GM19193 (cell line): ENCODE results near the gene ELF2.

ENCODE experiments used
- POLR2A ChIP-seq: IDR thresholded peaks from 4 replicates; pipeline ENCODE4 v1.6.1; 2011; ENCODE audit not compliant: insufficient read depth, insufficient read length; ENCODE audit errors: extremely low read depth

The ELF2 gene

DNA sequence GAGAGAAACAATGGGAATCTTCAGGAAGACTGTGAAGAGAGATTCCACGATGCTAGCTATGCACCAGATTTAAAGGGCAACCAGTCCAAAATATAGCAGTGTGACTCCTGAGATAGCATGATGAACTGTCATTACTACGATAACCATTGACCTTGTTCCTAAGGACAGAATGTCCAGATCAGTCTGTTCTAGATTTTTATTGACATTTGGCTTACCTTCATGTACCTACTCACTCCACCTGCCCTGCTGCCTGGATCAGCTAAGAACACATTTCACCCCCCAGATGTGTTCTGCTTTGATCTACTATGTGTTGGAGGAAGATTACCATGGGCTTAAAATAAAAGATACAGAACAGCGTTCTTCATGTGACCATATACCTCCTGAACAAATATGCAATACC, 50.1 kb downstream of the ELF2 start:
- TF ChIP-seq POLR2A, result no peak

- TF ChIP-seq POLR2A, result no peak
Measured at GRCh38 chr4:139123910-139124309, 53.1 kb downstream of the ELF2 start.

- no peak for TF ChIP-seq POLR2A
Measured at GRCh38 chr4:139118365-139118764, 58.7 kb downstream of the ELF2 start.

- no peak for TF ChIP-seq POLR2A
Measured at GRCh38 chr4:139115226-139115625, 61.8 kb downstream of the ELF2 start.

GRCh38 chr4:139112650-139113049, 64.4 kb downstream of the ELF2 start:
- no peak for TF ChIP-seq POLR2A

DNA sequence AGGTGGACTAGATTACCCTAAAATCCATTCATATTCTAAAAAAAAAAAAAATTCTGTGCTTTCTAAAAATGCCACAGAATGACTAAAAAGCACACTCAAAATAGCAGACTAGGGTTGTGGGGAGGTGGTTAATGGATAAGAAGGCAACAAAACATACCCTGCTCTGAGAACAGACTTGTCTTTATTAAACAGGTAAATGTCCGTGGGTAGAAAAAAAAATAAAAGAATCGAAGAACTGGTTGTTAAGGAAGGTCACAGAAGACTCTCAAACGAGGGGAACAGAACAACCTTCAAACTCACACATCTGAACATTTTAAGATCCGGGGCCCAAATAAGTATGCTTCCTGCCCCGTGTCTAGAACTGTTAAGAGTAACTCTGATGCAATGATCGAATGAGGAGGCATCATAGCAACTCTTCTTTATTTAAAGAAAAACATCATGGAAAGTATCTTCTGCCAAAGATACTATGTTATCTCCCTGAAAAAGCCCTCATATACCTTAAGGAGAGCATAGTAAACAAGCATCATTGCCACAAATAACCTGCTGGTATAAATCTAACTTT, 68.4 kb downstream of the ELF2 start:
- TF ChIP-seq POLR2A, result no peak

GRCh38 chr4:139099366-139099982, 77.5 kb downstream of the ELF2 start:
- TF ChIP-seq POLR2A, result no peak

GRCh38 chr4:139092271-139092670, 84.7 kb downstream of the ELF2 start:
- no peak for TF ChIP-seq POLR2A

DNA sequence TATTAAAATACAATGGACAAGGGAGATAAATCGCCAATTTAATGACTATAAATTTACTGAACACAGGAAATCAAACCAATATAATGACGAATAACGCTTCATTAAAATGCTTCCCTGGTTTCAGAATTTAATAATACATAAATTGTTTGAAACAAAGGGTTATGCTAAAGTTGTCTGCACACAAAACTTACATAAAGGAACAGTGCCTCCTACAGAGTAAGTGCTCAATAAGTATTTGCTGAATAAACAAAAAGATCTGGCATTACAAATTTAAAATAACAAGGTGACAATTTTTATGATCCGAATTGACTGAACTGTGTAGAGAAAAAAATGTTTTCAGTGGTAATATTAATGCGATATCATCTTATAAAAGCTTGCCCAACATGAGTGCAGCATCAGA, 91.9 kb downstream of the ELF2 start:
- no peak for TF ChIP-seq POLR2A

- no peak for TF ChIP-seq POLR2A
Measured at GRCh38 chr4:139084804-139085093, 92.3 kb downstream of the ELF2 start.

GRCh38 chr4:139083956-139084803, 92.8 kb downstream of the ELF2 start:
- TF ChIP-seq POLR2A, result peak; percentile 71

DNA sequence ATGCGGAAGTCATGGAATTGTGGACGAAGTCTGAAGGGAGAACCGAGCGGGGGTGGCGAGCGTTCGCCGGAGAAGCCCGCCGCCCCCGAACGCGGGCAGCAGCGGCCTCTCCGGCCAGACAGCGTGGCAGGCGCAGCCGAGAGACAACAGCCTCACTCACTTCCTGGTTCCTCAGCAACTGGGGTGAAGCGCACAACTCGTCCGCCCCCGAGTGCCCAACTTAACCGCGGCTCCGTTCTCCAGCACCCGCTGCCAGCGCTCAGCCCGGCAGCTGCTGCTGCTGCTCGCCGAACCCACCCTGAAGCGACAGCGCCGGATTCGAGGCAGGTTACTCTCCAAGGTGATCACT, 93.4 kb downstream of the ELF2 start:
- TF ChIP-seq POLR2A, result no peak

GRCh38 chr4:139082750-139083606, 94.0 kb downstream of the ELF2 start:
- TF ChIP-seq POLR2A, result peak; percentile 59

- no peak for TF ChIP-seq POLR2A
Measured at GRCh38 chr4:139078926-139079325, 98.1 kb downstream of the ELF2 start.

GRCh38 chr4:139077567-139078355, 99.3 kb downstream of the ELF2 start:
- no peak for TF ChIP-seq POLR2A

GRCh38 chr4:139076016-139076744, 100.8 kb downstream of the ELF2 start:
- TF ChIP-seq POLR2A, result no peak
